Activated T-cell treated with anti-CD3 and anti-CD28 coated beads, Interleukin-2, amount 50 U/mL, for 4 hours (primary cell): ENCODE measurements around the gene CFAP58. TPM values are rescaled to one million over a fixed set of nuclear protein-coding genes. Genes with fewer than 3 reads are reported as not detected.
"Not testable (repeated sequence)": the region's sequence is repeated elsewhere in the genome, so short reads cannot be mapped to it uniquely, and the experiment has no call there.

Experiments
- ATAC-seq, 2 donors: fragments of 200-7000 bp; cut with Tn5 transposase; one replicate each; pipeline ENCODE4 v1.10.0; 2021
- DNase-seq: peaks from one replicate; pipeline ENCODE4 v3.0.0-alpha.2; 2020
- H3K27me3 Mint-ChIP-seq: one replicate; pipeline ENCODE4 v1.8.0; 2021; ENCODE audit warnings: low read depth, mixed read lengths
- H3K36me3 Mint-ChIP-seq: one replicate; pipeline ENCODE4 v1.8.0; 2022; ENCODE audit warnings: mixed read lengths; ENCODE audit not compliant: insufficient read depth
- H3K4me1 Mint-ChIP-seq: one replicate; pipeline ENCODE4 v1.8.0; 2021; ENCODE audit warnings: low read depth, mixed read lengths
- H3K4me3 Mint-ChIP-seq: one replicate; pipeline ENCODE4 v1.8.0; 2021; ENCODE audit warnings: mild to moderate bottlenecking, moderate library complexity, mixed read lengths
- H3K9me3 Mint-ChIP-seq: one replicate; pipeline ENCODE4 v1.8.0; 2021; ENCODE audit warnings: mixed read lengths
- total RNA-seq, 3 donors: library from RNA; stranded (reverse); gene quantifications; one replicate each; pipeline ENCODE4 v1.2.1, GENCODE V29; 2021

Gene CFAP58
- total RNA-seq, 3 donors from 2014 or later, result not detected

DNA sequence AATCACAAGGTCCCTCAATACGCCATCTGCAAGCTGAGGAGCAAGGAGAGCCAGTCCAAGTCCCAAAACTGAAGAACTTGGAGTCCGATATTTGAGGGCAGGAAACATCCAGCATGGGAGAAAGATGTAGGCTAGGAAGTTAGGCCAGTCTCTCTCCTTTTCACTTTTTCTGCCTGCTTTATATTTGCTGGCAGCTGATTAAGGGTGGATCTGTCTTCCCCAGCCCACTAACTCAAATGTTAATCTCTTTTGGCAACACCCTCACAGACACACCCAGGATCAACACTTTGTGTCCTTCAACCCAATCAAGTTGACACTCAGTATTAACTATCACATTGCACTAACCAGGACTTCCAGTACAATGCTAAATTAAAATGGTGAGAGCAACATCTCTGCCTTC is 115.2 kb downstream of the CFAP58 start:
- not testable (repeated sequence) for H3K4me3 Mint-ChIP-seq, H3K9me3 Mint-ChIP-seq, ATAC-seq, H3K4me1 Mint-ChIP-seq, H3K36me3 Mint-ChIP-seq, DNase-seq
- peaks cover 13% of the 10 kb centered on the region for H3K27me3 Mint-ChIP-seq

DNA sequence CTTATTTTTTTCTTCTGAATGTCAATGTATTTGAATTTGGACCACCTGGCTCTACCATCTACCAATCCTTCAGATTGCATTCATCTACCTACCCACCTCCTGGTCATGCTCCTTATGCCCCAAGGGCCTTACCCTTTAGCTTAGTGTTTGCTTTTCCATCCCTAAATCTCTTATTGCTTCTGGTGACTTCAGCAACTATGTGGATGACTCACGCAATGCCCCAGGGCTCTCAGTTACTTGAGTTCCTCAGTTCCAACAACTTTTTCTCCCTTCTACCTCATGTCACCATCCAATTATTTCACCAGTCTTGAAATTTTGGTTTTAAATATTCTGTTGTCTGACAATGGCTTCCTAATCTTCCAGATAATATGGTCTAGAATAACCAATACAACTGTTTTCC is 118.9 kb downstream of the CFAP58 start:
- Mint-ChIP-seq H3K27me3 (peaks cover 12% of the 10 kb centered on the region), H3K4me3 (no peak overlapping the region), H3K36me3 (no peaks in the 10 kb centered on the region), H3K9me3 (no peaks in the 10 kb centered on the region), H3K4me1 (no peaks in the 10 kb centered on the region)
- DNase-seq (no peak), ATAC-seq (no peak)

DNA sequence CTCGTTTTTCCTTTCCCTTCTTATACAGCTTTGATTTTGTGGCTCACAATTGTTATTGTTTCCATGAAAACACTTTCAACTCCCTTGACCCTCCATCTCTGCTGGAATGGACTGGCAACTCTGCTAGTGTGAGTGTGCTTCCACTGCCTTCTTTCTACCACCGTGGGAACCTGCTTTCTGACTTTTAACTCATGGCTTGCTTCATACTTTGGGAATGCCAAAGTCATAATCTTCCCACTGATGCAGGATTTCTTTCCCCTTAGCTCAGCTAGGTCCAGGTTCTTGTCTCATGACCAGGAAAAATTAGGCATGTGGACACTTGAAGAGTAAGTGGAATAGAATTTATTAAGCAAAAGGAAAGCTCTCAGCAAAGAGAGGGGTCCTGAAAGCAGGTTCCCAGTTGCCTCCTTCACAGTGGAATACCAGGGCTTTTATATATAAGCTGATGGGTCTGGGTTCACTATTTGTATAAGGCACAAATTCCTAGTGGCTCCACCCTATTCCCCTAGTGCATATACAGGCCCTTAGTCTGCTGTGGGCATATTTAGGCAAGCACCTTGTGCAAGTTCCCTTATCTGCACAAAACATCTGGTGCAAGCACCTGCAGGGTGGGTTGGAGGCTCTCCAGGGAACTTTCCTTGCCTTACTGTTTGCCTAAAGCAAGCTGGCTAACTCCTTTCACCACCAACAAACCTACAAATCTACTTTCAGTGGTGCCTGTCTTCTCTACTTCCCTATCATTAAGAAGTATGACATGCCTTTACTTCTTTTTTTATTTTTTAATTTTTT is 119.5 kb downstream of the CFAP58 start:
- Mint-ChIP-seq H3K9me3 (no peaks in the 10 kb centered on the region), H3K4me3 (no peak overlapping the region), H3K4me1 (no peaks in the 10 kb centered on the region), H3K27me3 (peaks cover 12% of the 10 kb centered on the region), H3K36me3 (no peaks in the 10 kb centered on the region)
- DNase-seq (no peak), ATAC-seq (no peak)

DNA sequence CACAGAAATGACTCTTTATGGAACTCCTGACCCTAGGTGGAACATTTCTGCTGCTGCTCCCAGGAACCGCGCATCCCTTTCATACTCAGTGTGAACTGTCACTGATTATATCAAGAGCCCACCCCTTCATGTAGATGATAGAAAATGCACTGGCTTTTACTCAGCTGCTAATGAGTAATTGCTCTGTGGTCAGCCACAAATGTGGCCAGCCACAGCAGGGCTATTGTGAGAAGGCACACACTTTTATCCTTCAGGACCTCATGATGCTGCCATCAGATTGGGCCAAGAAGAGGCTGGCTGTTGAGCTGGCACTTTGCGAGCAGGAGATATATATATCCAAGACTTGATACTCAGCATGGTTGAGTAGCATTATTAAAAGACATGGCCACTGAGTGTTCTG is 124.7 kb downstream of the CFAP58 start:
- Mint-ChIP-seq H3K4me3 (no peak overlapping the region), H3K36me3 (no peaks in the 10 kb centered on the region), H3K27me3 (peaks cover 5% of the 10 kb centered on the region), H3K4me1 (no peaks in the 10 kb centered on the region), H3K9me3 (no peaks in the 10 kb centered on the region)
- ATAC-seq, result no peak
- DNase-seq, result no peak

DNA sequence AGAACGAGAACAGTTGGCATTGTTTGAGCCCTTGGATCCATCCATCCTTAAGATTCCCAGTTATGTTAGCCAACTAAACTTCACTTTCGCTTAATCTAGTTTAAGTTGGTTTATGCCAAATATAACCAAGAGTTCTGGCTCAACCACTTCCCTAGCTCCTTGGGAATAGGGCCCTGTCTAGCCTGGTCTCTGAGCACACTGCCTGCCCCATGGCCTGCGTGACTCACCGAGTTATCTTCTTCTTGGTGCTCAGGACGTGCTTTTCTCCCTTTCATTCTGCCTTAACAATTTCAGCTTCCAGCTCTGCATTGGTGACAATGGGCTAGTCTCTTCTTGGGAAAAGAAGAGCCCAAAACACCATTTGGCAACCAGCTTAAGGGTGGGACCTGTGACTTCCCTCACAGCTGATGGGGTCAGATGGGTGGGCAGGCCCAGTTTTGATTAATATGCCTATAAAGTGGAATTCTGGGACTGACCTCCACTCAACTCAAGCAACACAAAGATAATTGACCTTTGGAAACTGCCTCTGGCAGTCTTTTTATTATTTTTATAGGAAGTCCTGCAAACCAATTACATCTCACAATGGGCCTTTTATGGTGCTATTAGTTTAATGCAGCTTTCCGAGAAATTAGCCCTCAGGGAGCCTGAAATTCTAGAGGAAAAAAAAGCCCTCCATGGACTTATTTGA is 126.4 kb downstream of the CFAP58 start:
- no peak for DNase-seq
- no peak overlapping the region for H3K4me3 Mint-ChIP-seq
- no peaks in the 10 kb centered on the region for H3K9me3 Mint-ChIP-seq
- H3K4me1 Mint-ChIP-seq, result no peaks in the 10 kb centered on the region
- no peaks in the 10 kb centered on the region for H3K36me3 Mint-ChIP-seq
- H3K27me3 Mint-ChIP-seq, result peaks cover 8% of the 10 kb centered on the region
- ATAC-seq, result no peak

DNA sequence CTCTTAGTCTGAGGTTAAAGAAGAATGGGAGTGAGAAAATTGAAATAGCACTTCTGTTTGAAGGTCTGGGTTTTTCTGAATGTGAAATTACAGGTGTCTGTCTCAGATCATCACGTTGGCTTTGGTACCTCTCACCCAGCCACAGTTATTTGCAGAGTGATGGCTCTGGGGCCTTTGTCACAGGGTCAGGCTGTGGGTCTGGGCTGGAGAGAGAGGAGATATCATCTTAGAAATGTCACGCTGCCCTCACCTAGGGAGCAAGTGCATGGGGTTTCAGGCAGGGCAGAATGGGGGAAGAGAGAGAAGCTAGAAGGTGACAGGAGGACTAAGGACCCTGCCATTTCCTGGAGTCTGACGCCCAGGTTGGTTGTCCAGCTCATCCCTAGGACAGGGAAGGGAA is 127.2 kb downstream of the CFAP58 start:
- no peaks in the 10 kb centered on the region for H3K4me1 Mint-ChIP-seq
- ATAC-seq (no peak), DNase-seq (no peak)
- no peak overlapping the region for H3K4me3 Mint-ChIP-seq
- H3K27me3 Mint-ChIP-seq, result peaks cover 9% of the 10 kb centered on the region
- H3K9me3 Mint-ChIP-seq, result no peaks in the 10 kb centered on the region
- no peaks in the 10 kb centered on the region for H3K36me3 Mint-ChIP-seq

DNA sequence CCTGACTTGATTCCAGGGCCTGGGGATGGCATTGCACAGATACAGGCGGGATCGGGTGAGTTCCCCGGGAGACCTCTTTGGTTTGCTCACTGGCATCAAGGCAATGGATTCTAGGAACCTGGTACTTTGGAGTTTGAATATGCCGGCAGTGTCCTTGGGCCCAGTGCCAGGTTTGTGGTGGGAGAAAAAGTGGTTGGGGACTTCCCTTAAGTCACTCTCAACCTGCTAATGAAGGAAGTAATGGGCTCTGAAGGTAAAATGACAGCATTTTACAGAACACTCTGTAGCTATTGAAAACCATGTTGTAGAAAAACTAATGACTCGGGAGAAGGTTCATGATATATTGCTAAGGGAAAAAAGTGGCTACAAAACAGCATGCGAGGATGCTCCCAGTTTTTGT is 129.9 kb downstream of the CFAP58 start:
- ATAC-seq (no peak), DNase-seq (no peak)
- no peaks in the 10 kb centered on the region for H3K36me3 Mint-ChIP-seq
- no peaks in the 10 kb centered on the region for H3K4me1 Mint-ChIP-seq
- no peak overlapping the region for H3K4me3 Mint-ChIP-seq
- H3K27me3 Mint-ChIP-seq, result peaks cover 11% of the 10 kb centered on the region
- H3K9me3 Mint-ChIP-seq, result no peaks in the 10 kb centered on the region

DNA sequence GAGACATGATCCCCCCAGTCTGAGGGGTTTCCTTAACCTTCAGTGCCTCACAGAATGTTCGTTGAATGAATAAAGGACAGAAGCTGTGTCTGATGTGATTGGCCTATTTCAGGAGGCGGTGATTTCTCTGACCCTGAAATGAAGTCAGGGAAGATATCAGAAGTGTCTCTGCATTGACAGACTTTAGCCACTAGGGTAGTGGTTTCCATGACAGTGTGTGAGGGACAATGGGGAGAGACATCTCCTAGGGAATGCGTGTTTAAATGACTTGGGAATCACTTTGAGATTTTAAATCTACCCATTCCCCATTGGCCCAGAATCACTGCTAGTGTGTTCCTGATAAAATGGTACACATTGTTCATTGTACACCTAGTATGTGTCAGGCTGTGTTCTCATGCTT is 132.0 kb downstream of the CFAP58 start:
- Mint-ChIP-seq H3K4me3 (no peak overlapping the region), H3K27me3 (peaks cover 11% of the 10 kb centered on the region), H3K9me3 (no peaks in the 10 kb centered on the region), H3K36me3 (no peaks in the 10 kb centered on the region), H3K4me1 (no peaks in the 10 kb centered on the region)
- DNase-seq, result no peak
- ATAC-seq, result no peak

DNA sequence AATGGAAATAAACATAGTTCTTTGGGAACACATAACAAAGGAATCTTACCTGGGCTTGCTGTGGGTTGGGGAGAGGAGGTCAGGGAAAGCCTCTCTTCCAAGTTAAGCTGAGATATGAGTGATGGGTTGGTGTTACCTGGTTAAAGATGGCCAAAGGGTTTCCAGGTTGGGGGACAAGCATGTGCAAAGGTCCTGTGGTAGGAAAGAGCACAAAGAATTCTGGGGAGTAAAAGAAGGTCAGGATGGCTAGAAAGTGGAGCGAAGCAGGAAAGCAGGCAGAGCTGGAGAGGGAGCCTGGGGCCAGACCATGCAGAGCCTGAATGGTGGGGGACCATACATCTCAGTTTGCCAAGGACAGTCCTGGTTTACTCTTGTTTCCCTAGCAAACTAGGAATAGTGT is 133.2 kb downstream of the CFAP58 start:
- Mint-ChIP-seq H3K36me3 (no peaks in the 10 kb centered on the region), H3K27me3 (peaks cover 11% of the 10 kb centered on the region), H3K9me3 (no peaks in the 10 kb centered on the region), H3K4me1 (no peaks in the 10 kb centered on the region), H3K4me3 (no peak overlapping the region)
- DNase-seq (no peak), ATAC-seq (no peak)

DNA sequence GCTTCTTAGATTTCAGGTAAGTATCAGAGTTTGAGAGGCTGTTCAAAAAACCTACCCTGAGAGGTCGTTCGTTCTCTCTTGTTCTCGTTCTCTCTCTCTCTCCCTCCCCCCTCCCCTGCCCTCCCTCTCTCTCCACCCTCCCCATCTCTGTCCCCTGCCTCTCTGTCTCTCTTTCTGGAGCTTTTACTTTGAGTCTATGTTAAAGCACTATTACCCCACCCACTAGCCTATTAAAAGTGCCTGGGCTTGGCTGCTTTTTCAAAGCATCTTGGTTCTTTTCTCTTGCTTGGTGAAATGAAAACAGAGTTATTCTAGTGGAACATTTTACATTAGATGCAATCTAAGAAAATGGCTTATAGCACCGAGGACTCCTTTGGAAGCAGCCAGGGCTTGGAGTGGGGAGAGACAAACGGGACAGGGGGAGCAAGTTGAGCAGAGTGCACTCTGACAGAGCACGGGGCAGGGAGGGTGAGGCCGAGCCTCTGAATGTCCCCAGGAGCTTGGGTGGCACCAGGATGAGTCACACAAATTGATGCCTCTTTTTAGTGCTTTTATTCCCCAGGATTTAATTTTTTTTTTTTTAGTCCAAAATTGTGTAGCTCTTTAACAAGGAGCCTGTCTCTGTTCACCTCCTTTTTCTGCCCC is 134.3 kb downstream of the CFAP58 start:
- H3K27me3 Mint-ChIP-seq, result peaks cover 11% of the 10 kb centered on the region
- DNase-seq, result no peak
- no peaks in the 10 kb centered on the region for H3K4me1 Mint-ChIP-seq
- no peaks in the 10 kb centered on the region for H3K36me3 Mint-ChIP-seq
- H3K9me3 Mint-ChIP-seq, result no peaks in the 10 kb centered on the region
- no peak overlapping the region for H3K4me3 Mint-ChIP-seq
- no peak for ATAC-seq

DNA sequence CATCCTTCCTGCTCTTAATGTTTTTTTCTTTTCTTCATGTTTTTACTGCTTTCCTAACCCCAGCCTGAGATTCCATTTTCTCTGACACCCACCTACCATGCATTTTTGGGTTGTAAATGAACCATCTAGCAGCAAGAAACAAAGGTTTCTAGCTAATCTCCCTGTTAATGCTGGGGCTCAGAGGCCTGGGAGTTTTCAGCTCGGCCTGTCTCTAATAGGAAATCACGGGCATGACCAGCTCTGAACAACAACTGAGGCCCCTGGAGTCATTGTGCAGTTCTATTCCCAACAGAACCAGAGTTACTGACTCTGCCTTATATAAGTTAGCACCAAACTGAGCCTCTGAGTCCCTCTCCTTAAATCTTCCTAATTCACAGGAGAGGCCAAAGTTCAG is 134.8 kb downstream of the CFAP58 start:
- Mint-ChIP-seq H3K4me3 (no peak overlapping the region), H3K36me3 (no peaks in the 10 kb centered on the region), H3K27me3 (peaks cover 11% of the 10 kb centered on the region), H3K4me1 (no peaks in the 10 kb centered on the region), H3K9me3 (no peaks in the 10 kb centered on the region)
- ATAC-seq (no peak), DNase-seq (no peak)

DNA sequence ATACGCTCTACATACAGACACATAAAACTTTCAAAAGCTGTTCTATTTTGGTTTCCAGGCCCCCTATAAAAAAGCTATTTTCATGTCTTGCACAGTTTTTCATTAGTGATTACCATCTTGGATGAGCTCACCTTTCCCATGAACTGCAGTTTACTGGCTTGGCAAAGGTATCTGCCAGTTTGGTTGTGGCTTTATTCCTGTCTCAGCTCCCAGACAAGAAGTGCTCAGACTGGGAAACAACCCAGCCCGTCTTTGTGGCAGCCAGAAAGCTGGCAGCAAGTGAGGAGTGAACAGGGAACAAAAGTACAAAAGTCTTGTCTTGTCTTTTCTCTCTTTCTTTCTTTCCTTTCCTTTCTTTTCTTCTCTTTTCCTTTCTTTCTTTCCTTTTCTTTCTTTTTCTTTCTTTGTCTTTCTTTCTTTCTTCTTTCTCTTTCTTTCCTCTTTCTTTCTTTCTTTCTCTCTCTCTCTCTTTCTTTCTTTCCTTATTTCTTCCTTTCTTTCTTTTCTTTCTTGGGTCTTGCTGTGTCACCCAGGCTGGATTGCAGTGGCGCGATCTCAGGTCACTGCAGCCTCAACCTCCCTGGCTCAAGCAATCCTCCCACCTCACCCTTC is 138.8 kb downstream of the CFAP58 start:
- Mint-ChIP-seq H3K27me3 (peaks cover 5% of the 10 kb centered on the region), H3K4me1 (no peaks in the 10 kb centered on the region), H3K4me3 (no peak overlapping the region), H3K36me3 (no peaks in the 10 kb centered on the region), H3K9me3 (peaks cover 3% of the 10 kb centered on the region)
- DNase-seq (no peak), ATAC-seq (no peak)

DNA sequence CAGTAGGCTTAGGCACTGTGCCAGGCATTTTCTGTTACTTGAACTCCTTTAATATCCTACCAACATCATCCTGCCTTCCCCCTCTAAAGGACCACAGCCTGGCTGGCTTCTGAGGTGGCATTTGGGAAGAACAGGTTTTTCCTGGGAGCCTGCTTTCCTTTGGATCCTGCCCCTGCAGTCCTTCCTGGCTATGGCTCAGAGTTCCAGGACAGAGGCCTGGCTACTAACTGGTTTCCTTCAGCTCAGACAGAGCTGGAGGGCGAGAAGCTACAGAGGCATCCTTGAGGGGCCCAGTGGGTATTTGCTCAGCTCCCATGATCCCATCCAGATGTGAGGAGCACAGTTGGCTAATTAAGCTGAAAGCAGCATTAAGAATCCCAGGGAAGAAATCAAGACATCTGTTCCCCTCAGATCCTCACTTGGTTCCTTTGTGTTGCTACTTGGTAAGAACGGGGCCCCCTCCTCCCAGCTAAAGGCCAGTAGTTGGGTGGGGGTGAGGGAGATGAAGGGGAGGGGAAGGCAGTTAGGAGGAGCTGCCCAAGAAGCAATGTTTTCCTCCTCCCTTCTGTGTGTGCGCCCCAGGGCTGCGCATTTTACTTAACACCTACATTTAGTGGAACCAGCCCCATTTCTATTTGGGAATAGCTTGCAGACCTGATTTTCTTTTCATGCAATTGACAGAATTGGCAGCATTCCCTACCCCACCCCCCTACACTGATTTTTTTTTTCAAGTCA is 144.9 kb downstream of the CFAP58 start:
- H3K9me3 Mint-ChIP-seq, result peaks cover 3% of the 10 kb centered on the region
- H3K4me1 Mint-ChIP-seq, result no peaks in the 10 kb centered on the region
- ATAC-seq (no peak), DNase-seq (no peak)
- H3K4me3 Mint-ChIP-seq, result no peak overlapping the region
- H3K36me3 Mint-ChIP-seq, result no peaks in the 10 kb centered on the region
- H3K27me3 Mint-ChIP-seq, result peaks cover 12% of the 10 kb centered on the region

DNA sequence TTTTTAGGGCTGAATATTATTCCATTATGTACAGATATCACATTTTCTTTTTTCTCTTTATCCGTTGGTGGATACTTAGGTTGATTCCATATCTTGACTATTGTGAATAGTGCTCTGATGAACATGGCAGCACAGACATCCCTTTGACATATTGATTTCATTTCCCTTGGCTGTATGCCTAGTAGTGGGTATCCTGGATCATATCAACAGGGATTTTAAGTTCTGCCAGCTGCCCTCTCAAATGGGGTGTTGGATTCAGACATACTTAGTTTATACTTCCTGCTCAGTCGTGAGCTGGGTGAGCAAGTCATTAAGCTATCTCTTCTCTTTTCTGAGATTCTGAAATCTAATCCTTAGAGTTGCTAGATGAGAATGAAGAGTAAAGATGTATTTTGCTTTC is 147.8 kb downstream of the CFAP58 start:
- Mint-ChIP-seq H3K36me3 (no peaks in the 10 kb centered on the region), H3K4me1 (no peaks in the 10 kb centered on the region), H3K9me3 (no peaks in the 10 kb centered on the region), H3K27me3 (peaks cover 7% of the 10 kb centered on the region), H3K4me3 (no peak overlapping the region)
- ATAC-seq (no peak), DNase-seq (no peak)
